ENCODE data around the gene CDH24. TPM values are rescaled to one million over a fixed set of nuclear protein-coding genes. Genes with fewer than 3 reads are reported as not detected.
A peak's percentile ranks its signal among the peaks of the same experiment; 100 is the strongest.

Gene CDH24
- total RNA-seq, 1 experiment from 2014 or later: 9.0 TPM

DNA sequence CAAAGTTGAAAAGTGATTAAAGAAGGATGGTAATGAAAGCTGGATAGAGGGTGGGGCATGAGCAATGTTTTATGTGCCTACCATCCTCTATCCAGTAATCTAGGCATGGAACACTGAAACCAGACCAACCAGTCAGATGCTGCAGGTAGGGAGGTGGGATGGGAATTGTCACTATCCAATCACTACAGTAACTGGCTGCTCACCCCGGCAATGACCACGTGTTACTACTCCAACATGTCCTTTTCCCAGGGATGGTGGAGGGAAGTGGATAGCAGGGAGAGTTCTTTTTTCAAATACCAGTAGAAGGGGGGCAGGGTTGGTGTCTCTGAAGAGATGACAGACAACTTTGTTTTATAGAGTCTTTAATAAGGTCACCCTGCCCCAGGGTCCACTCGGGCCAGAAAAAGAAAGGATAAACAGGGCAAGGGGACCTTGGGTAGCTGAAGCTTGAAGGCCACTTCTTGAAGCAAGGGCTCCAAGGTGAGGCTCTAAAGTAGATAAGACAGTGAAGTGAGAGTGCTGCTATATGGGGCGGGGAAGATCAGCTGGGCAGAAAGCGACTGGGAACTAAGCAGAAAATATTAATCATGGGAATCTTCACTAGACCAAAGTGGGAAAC lies 14.7 kb upstream of the CDH24 start:
- no peak for TF ChIP-seq TCF7L2 (IDR thresholded peaks at IDR 0.05; ENCODE audit: low read depth, low read length)
- TF ChIP-seq CTCF (IDR thresholded peaks at IDR 0.05): no peak
- no peak for TF ChIP-seq SIN3A (IDR thresholded peaks at IDR 0.05; ENCODE audit: borderline replicate concordance, insufficient read depth, low read depth, low read length)
- TF ChIP-seq POLR2AphosphoS5 (IDR thresholded peaks at IDR 0.05; ENCODE audit: low read depth, low read length): no peak
- TF ChIP-seq, protein P1, sequence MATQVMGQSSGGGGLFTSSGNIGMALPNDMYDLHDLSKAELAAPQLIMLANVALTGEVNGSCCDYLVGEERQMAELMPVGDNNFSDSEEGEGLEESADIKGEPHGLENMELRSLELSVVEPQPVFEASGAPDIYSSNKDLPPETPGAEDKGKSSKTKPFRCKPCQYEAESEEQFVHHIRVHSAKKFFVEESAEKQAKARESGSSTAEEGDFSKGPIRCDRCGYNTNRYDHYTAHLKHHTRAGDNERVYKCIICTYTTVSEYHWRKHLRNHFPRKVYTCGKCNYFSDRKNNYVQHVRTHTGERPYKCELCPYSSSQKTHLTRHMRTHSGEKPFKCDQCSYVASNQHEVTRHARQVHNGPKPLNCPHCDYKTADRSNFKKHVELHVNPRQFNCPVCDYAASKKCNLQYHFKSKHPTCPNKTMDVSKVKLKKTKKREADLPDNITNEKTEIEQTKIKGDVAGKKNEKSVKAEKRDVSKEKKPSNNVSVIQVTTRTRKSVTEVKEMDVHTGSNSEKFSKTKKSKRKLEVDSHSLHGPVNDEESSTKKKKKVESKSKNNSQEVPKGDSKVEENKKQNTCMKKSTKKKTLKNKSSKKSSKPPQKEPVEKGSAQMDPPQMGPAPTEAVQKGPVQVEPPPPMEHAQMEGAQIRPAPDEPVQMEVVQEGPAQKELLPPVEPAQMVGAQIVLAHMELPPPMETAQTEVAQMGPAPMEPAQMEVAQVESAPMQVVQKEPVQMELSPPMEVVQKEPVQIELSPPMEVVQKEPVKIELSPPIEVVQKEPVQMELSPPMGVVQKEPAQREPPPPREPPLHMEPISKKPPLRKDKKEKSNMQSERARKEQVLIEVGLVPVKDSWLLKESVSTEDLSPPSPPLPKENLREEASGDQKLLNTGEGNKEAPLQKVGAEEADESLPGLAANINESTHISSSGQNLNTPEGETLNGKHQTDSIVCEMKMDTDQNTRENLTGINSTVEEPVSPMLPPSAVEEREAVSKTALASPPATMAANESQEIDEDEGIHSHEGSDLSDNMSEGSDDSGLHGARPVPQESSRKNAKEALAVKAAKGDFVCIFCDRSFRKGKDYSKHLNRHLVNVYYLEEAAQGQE (IDR thresholded peaks at IDR 0.05; ENCODE audit: insufficient read depth in 1 of 2, low read depth in 2 of 2, low read length in 1 of 2): no peak
- POLR2A ChIA-PET: no interaction called here
- DNase-seq (ENCODE audit: low read depth, low spot score): no peak
- intact Hi-C loops (cut with micrococcal nuclease; ENCODE audit: unreplicated experiment): no loop called here
- Histone ChIP-seq H3K4me3 (ENCODE audit: low read depth in 2 of 2, low read length in 2 of 2) (peak overlapping the region in 1 of 2 experiments; percentile 95; a peak in 2 of 4 replicates), H3K9me3 (ENCODE audit: control insufficient read depth, insufficient read depth, low read depth, low read length) (no peaks in the 10 kb centered on the region), H3K27ac (ENCODE audit: low read length) (peak overlapping the region; percentile 96), H3K36me3 (ENCODE audit: control insufficient read depth, insufficient read depth, low read length) (peaks cover 26% of the 10 kb centered on the region), H3K27me3 (ENCODE audit: control insufficient read depth, insufficient read depth, low read length) (no peaks in the 10 kb centered on the region), H3K4me1 (ENCODE audit: control insufficient read depth, insufficient read depth, low read length) (peaks cover 16% of the 10 kb centered on the region)
- CTCF ChIA-PET: interaction anchor here (0.7 kb wide), 1 partner anchor 22 kb away, joined by 4 read pairs; no protein-coding TSS in a partner anchor
- ATAC-seq: peak; percentile 14; the same call in 1 of the 2 replicates
- BruUV-seq (replicated peaks): no TSS peak
- in situ Hi-C loops (cut with HindIII; ENCODE audit: low pct_unique_long_range_greater_than_20kb, low sequenced_read_pairs): no loop called here

- peak overlapping the region; percentile 96 for H3K27ac ChIP-seq (ENCODE audit: low read length)
- no TSS peak for BruUV-seq (replicated peaks)
- CTCF ChIA-PET: interaction anchor here (0.6 to 0.7 kb wide), 2 partner anchors 23 to 217 kb away, joined by 4 to 9 read pairs; no protein-coding TSS in a partner anchor
- no peaks in the 10 kb centered on the region for H3K27me3 ChIP-seq (ENCODE audit: control insufficient read depth, insufficient read depth, low read length)
- no peaks in the 10 kb centered on the region for H3K9me3 ChIP-seq (ENCODE audit: control insufficient read depth, insufficient read depth, low read depth, low read length)
- DNase-seq (ENCODE audit: low read depth, low spot score) (no peak), ATAC-seq (peak; percentile 94)
- TF ChIP-seq POLR2AphosphoS5 (IDR thresholded peaks at IDR 0.05; ENCODE audit: low read depth, low read length) (peak; percentile 93), CTCF (IDR thresholded peaks at IDR 0.05) (no peak)
- intact Hi-C loops (cut with micrococcal nuclease; ENCODE audit: unreplicated experiment) (no loop called here), in situ Hi-C loops (cut with HindIII; ENCODE audit: low pct_unique_long_range_greater_than_20kb, low sequenced_read_pairs) (no loop called here)
- H3K36me3 ChIP-seq (ENCODE audit: control insufficient read depth, insufficient read depth, low read length): peaks cover 22% of the 10 kb centered on the region
- peaks cover 16% of the 10 kb centered on the region for H3K4me1 ChIP-seq (ENCODE audit: control insufficient read depth, insufficient read depth, low read length)
- peak overlapping the region; percentile 92 to 95 for H3K4me3 ChIP-seq (ENCODE audit: low read depth in 2 of 2, low read length in 2 of 2)
- POLR2A ChIA-PET: no interaction called here
Measured at GRCh38 chr14:23071244-23071920, 14.1 kb upstream of the CDH24 start.
